Neural progenitor cell (in vitro differentiated cells): ENCODE measurements around the gene SUMO3. TPM values are rescaled to one million over a fixed set of nuclear protein-coding genes. Genes with fewer than 3 reads are reported as not detected.

Source experiments
- DNase-seq: peaks from one replicate; pipeline ENCODE4 v3.0.0-alpha.2; 2016; ENCODE audit warnings: low spot score
- H2AFZ ChIP-seq: fragments of 200-600 bp; sonication (generic); replicated peaks from 2 replicates; pipeline ENCODE4 v1.6.1; 2016; ENCODE audit warnings: antibody characterized with exemption
- H3F3A ChIP-seq: fragments of 200-600 bp; sonication (generic); 2 replicates; pipeline ENCODE4 v1.6.1; 2016; ENCODE audit warnings: antibody characterized with exemption, low read depth
- H3K27ac ChIP-seq: fragments of 200-600 bp; sonication (generic); 2 replicates; pipeline ENCODE4 v1.5.1; 2016; ENCODE audit warnings: mild to moderate bottlenecking
- H3K27me3 ChIP-seq: fragments of 200-600 bp; sonication (generic); 2 replicates; pipeline ENCODE4 v1.6.1; 2016; ENCODE audit warnings: mild to moderate bottlenecking, moderate library complexity
- H3K36me3 ChIP-seq: fragments of 200-600 bp; sonication (generic); 2 replicates; pipeline ENCODE4 v1.5.1; 2016
- H3K4me1 ChIP-seq: fragments of 200-600 bp; sonication (generic); 2 replicates; pipeline ENCODE4 v1.6.1; 2016; ENCODE audit warnings: mixed run types
- H3K4me2 ChIP-seq: fragments of 200-600 bp; sonication (generic); 2 replicates; pipeline ENCODE4 v1.6.1; 2016
- H3K4me3 ChIP-seq: fragments of 200-600 bp; sonication (generic); 2 replicates; pipeline ENCODE4 v1.5.1; 2016
- H3K79me2 ChIP-seq: fragments of 200-600 bp; sonication (generic); 2 replicates; pipeline ENCODE4 v1.6.1; 2016; ENCODE audit warnings: low read depth
- H3K9ac ChIP-seq: fragments of 200-600 bp; sonication (generic); 2 replicates; pipeline ENCODE4 v1.6.1; 2016
- H3K9me3 ChIP-seq: fragments of 200-600 bp; sonication (generic); 2 replicates; pipeline ENCODE4 v1.5.1; 2016; ENCODE audit warnings: low read depth
- H4K20me1 ChIP-seq: fragments of 200-600 bp; sonication (generic); 2 replicates; pipeline ENCODE4 v1.6.1; 2016; ENCODE audit warnings: low read depth
- H3K27ac Mint-ChIP-seq: 3 replicates; pipeline ENCODE4 v1.8.0; 2021; ENCODE audit warnings: mixed read lengths
- H3K27me3 Mint-ChIP-seq: 2 replicates; pipeline ENCODE4 v1.8.0; 2022; ENCODE audit warnings: low read depth, mild to moderate bottlenecking, inconsistent platforms, moderate library complexity, mixed read lengths; ENCODE audit not compliant: insufficient read depth
- H3K36me3 Mint-ChIP-seq: 3 replicates; pipeline ENCODE4 v1.8.0; 2021; ENCODE audit warnings: mixed read lengths
- H3K4me1 Mint-ChIP-seq: 3 replicates; pipeline ENCODE4 v1.8.0; 2021; ENCODE audit warnings: mixed read lengths
- H3K4me3 Mint-ChIP-seq: 3 replicates; pipeline ENCODE4 v1.8.0; 2021; ENCODE audit warnings: mild to moderate bottlenecking, moderate library complexity, mixed read lengths
- H3K9me3 Mint-ChIP-seq: 3 replicates; pipeline ENCODE4 v1.8.0; 2020; ENCODE audit warnings: mixed read lengths
- CTCF ChIP-seq: fragments of 200-600 bp; sonication (generic); IDR thresholded peaks from 2 replicates; pipeline ENCODE4 v1.5.1; 2017; ENCODE audit warnings: antibody characterized with exemption, mild to moderate bottlenecking
- EZH2 ChIP-seq: fragments of 200-600 bp; sonication (generic); IDR thresholded peaks from 2 replicates; pipeline ENCODE4 v1.6.1; 2017; ENCODE audit warnings: antibody characterized with exemption, mild to moderate bottlenecking, moderate library complexity
- EZH2phosphoT487 ChIP-seq: fragments of 200-600 bp; sonication (generic); IDR thresholded peaks from 2 replicates; pipeline ENCODE4 v1.6.1; 2017; ENCODE audit warnings: antibody characterized with exemption
- total RNA-seq: library from RNA; depleted of rRNA; stranded (reverse); fragments of >200 nt; gene quantifications from 2 replicates; pipeline ENCODE4 v1.2.3, GENCODE V29; 2015; ENCODE audit warnings: low replicate concordance

The SUMO3 gene
- total RNA-seq, 1 donor from 2014 or later = 135 TPM

- peaks cover 18% of the 10 kb centered on the region for H4K20me1 ChIP-seq
- no peak overlapping the region for H3K4me3 ChIP-seq
- Mint-ChIP-seq H3K4me3 (no peak overlapping the region), H3K27ac (no peak overlapping the region), H3K9me3 (no peaks in the 10 kb centered on the region), H3K36me3 (peaks cover 22% of the 10 kb centered on the region), H3K27me3 (no peaks in the 10 kb centered on the region), H3K4me1 (peaks cover 7% of the 10 kb centered on the region)
- H2AFZ ChIP-seq = no peak overlapping the region
- peaks cover 6% of the 10 kb centered on the region for H3K4me1 ChIP-seq
- H3K9ac ChIP-seq = no peak overlapping the region
- H3K9me3 ChIP-seq = no peaks in the 10 kb centered on the region
- peaks cover 16% of the 10 kb centered on the region for H3F3A ChIP-seq
- H3K27ac ChIP-seq = no peak overlapping the region
- DNase-seq = no peak
- TF ChIP-seq CTCF (no peak), EZH2 (no peak), EZH2phosphoT487 (no peak)
- no peak overlapping the region for H3K4me2 ChIP-seq
- no peaks in the 10 kb centered on the region for H3K27me3 ChIP-seq
- H3K36me3 ChIP-seq = no peaks in the 10 kb centered on the region
- H3K79me2 ChIP-seq = peaks cover 8% of the 10 kb centered on the region
These were observed 31.8 kb upstream of the SUMO3 start for GRCh38 chr21:44849616-44850130.

- Mint-ChIP-seq H3K4me3 (no peak overlapping the region), H3K27ac (no peak overlapping the region), H3K36me3 (peaks cover 16% of the 10 kb centered on the region), H3K27me3 (peaks cover 3% of the 10 kb centered on the region), H3K9me3 (no peaks in the 10 kb centered on the region), H3K4me1 (peaks cover 13% of the 10 kb centered on the region)
- Histone ChIP-seq H3K79me2 (peaks cover 8% of the 10 kb centered on the region), H4K20me1 (peaks cover 17% of the 10 kb centered on the region), H3K27ac (no peak overlapping the region), H3K36me3 (no peaks in the 10 kb centered on the region), H3K27me3 (no peaks in the 10 kb centered on the region), H3K9me3 (no peaks in the 10 kb centered on the region), H3K4me1 (peaks cover 6% of the 10 kb centered on the region), H3K4me2 (no peak overlapping the region), H2AFZ (no peak overlapping the region), H3F3A (peaks cover 20% of the 10 kb centered on the region), H3K4me3 (no peak overlapping the region), H3K9ac (no peak overlapping the region)
- TF ChIP-seq EZH2 = no peak
- no peak for TF ChIP-seq CTCF
- no peak for TF ChIP-seq EZH2phosphoT487
- no peak for DNase-seq
These were observed 31.1 kb upstream of the SUMO3 start for GRCh38 chr21:44848821-44849521.

GRCh38 chr21:44847261-44848056 is 29.6 kb upstream of the SUMO3 start:
- no peak overlapping the region for H3K27ac Mint-ChIP-seq

More at GRCh38 chr21:44847261-44848056, 29.6 kb upstream of the SUMO3 start:
- no peaks in the 10 kb centered on the region for H3K9me3 ChIP-seq
- H3K9ac ChIP-seq = no peak overlapping the region
- H3K4me1 ChIP-seq = peaks cover 6% of the 10 kb centered on the region
- no peak overlapping the region for H3K27ac ChIP-seq
- H2AFZ ChIP-seq = no peak overlapping the region
- peaks cover 25% of the 10 kb centered on the region for H3F3A ChIP-seq
- Mint-ChIP-seq H3K4me1 (peaks cover 13% of the 10 kb centered on the region), H3K27me3 (peaks cover 3% of the 10 kb centered on the region), H3K4me3 (no peak overlapping the region), H3K9me3 (no peaks in the 10 kb centered on the region), H3K36me3 (peaks cover 14% of the 10 kb centered on the region)
- H3K4me2 ChIP-seq = no peak overlapping the region
- no peak overlapping the region for H3K4me3 ChIP-seq
- H3K79me2 ChIP-seq = peaks cover 2% of the 10 kb centered on the region
- TF ChIP-seq EZH2 (no peak), EZH2phosphoT487 (no peak), CTCF (no peak)
- no peak for DNase-seq
- peaks cover 4% of the 10 kb centered on the region for H4K20me1 ChIP-seq
- H3K27me3 ChIP-seq = no peaks in the 10 kb centered on the region
- no peaks in the 10 kb centered on the region for H3K36me3 ChIP-seq
